Lung (tissue), 12 donors: ENCODE data around the gene HIBCH. TPM values are rescaled to one million over a fixed set of nuclear protein-coding genes. Genes with fewer than 3 reads are reported as not detected.

Source experiments
- ATAC-seq: fragments of 200-7000 bp; cut with Tn5 transposase; one replicate; pipeline ENCODE4 v1.9.1; 2020; ENCODE audit warnings: moderate number of reproducible peaks; ENCODE audit not compliant: insufficient read depth, low FRiP score
- DNase-seq, 3 donors: peaks; one replicate each; pipeline ENCODE4 v3.0.0-alpha.2; 2013 to 2017
- H3K27ac ChIP-seq, 2 donors: one replicate each; pipeline ENCODE4 v1.5.1; 2013; ENCODE audit warnings: mild to moderate bottlenecking in 2 of 2, moderate library complexity in 2 of 2, control low read depth in 1 of 2, inconsistent platforms in 1 of 2, low read depth in 1 of 2, low read length in 1 of 2
- H3K27me3 ChIP-seq, 3 donors: one replicate each; pipeline ENCODE4 v1.5.1; 2013; ENCODE audit warnings: low read length in 2 of 3; ENCODE audit not compliant: control insufficient read depth in 3 of 3, insufficient read depth in 3 of 3
- H3K36me3 ChIP-seq, 4 donors: one replicate each; pipeline ENCODE4 v1.5.1; 2013; ENCODE audit warnings: low read length in 4 of 4, mild to moderate bottlenecking in 1 of 4, moderate library complexity in 1 of 4; ENCODE audit not compliant: control insufficient read depth in 4 of 4, insufficient read depth in 4 of 4
- H3K4me1 ChIP-seq, 5 donors: one replicate each; pipeline ENCODE4 v1.5.1; 2013; ENCODE audit warnings: low read length in 5 of 5, mild to moderate bottlenecking in 2 of 5, moderate library complexity in 1 of 5; ENCODE audit not compliant: control insufficient read depth in 5 of 5, insufficient read depth in 5 of 5
- H3K4me3 ChIP-seq: one replicate; pipeline ENCODE4 v1.5.1; 2013; ENCODE audit warnings: mild to moderate bottlenecking, control low read depth, moderate library complexity
- H3K9ac ChIP-seq, 2 donors: one replicate each; pipeline ENCODE4 v1.5.1; 2013; ENCODE audit warnings: low read length in 2 of 2, control low read depth in 1 of 2; ENCODE audit not compliant: insufficient read depth in 1 of 2
- H3K9me3 ChIP-seq, 4 donors: one replicate each; pipeline ENCODE4 v1.5.1; 2013; ENCODE audit warnings: low read length in 3 of 4, mild to moderate bottlenecking in 1 of 4, moderate library complexity in 1 of 4; ENCODE audit not compliant: control insufficient read depth in 4 of 4, insufficient read depth in 3 of 4
- WGBS, 2 donors: extraction: QIAGEN DNeasy Blood & Tissue Kit; methylation state at CpG; one replicate each; pipeline ENCODE4 v1.1.7; 2013; 5-methylcytosine and 5-hydroxymethylcytosine counted together
- polyA plus RNA-seq, 2 donors: library from polyadenylated mRNA; stranded (reverse); fragments of 200-250 nt; gene quantifications; one replicate each; pipeline ENCODE4 v1.2.1, GENCODE V29; 2013
- total RNA-seq, 2 donors: library from RNA; depleted of rRNA in 1 of 2; stranded (reverse); fragments of >200 nt in 1 of 2; gene quantifications; one replicate each; pipeline ENCODE4 v1.2.1, GENCODE V29; 2014 to 2021
- TF ChIP-seq, protein P1 (sequence below): IDR thresholded peaks from 2 replicates; pipeline ENCODE4 v1.5.1; 2012; ENCODE audit warnings: mild to moderate bottlenecking; ENCODE audit errors: control extremely low read depth, extremely low read depth
- donor health status: control.
- donor health status: control.
- donor health status: Bipolar disorder and iron deficiency.
- donor health status: healthy.
- donor health status: DM: yes; HTN: yes; CAD: no.

Gene HIBCH
- total and polyA plus RNA-seq, 4 donors: 14.2 to 50.0 (median 17.9) TPM

DNA sequence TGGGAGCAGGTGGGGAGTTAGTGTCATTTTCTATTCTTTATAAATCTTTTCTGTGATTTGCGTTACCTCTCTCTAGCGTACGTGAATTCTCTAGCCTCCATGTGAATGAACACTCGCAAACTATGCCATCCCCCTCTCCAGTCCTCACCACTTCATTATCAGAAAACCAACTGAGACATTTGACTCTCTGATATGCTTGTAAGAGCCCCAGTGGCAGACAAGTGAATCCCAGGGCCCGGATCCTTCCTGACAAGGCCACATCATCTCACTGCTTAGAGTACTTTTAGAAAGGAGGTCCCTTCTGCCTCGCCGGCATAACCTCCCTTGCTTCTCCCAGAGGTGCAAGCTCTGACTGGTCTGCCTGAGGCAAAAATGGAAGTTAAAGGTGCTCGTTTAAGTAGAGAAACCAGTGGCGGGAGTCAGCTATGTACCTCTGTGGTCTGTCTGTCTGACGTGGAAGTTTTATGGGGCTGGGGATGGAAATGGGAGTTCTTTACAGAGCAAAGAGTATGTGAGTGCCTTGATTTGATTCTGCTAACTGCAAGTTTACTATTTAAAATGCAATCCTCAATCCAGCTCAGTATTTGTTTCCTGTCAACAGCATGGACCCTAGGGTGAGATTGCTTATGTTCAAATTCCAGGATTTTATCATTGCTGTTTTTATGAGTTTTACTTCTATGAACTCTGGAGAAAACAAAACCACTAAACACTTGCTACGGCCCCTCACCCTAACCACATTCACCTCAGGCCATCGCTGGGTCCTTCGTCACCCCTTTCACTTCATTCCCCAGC is 142.2 kb downstream of the HIBCH start:
- Histone ChIP-seq H3K9me3 (no peaks in the 10 kb centered on the region), H3K4me3 (no peak overlapping the region), H3K27ac (no peak overlapping the region), H3K27me3 (no peaks in the 10 kb centered on the region), H3K36me3 (no peaks in the 10 kb centered on the region), H3K4me1 (peaks cover 0 to 12% (median 5%) of the 10 kb centered on the region in 5 donors), H3K9ac (no peak overlapping the region)
- 90 to 91% methylated on average over 13 of the region's 13 CpGs for WGBS, 2 donors
- DNase-seq (no peak), ATAC-seq (no peak)
- TF ChIP-seq, protein P1, sequence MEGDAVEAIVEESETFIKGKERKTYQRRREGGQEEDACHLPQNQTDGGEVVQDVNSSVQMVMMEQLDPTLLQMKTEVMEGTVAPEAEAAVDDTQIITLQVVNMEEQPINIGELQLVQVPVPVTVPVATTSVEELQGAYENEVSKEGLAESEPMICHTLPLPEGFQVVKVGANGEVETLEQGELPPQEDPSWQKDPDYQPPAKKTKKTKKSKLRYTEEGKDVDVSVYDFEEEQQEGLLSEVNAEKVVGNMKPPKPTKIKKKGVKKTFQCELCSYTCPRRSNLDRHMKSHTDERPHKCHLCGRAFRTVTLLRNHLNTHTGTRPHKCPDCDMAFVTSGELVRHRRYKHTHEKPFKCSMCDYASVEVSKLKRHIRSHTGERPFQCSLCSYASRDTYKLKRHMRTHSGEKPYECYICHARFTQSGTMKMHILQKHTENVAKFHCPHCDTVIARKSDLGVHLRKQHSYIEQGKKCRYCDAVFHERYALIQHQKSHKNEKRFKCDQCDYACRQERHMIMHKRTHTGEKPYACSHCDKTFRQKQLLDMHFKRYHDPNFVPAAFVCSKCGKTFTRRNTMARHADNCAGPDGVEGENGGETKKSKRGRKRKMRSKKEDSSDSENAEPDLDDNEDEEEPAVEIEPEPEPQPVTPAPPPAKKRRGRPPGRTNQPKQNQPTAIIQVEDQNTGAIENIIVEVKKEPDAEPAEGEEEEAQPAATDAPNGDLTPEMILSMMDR: no peak

DNA sequence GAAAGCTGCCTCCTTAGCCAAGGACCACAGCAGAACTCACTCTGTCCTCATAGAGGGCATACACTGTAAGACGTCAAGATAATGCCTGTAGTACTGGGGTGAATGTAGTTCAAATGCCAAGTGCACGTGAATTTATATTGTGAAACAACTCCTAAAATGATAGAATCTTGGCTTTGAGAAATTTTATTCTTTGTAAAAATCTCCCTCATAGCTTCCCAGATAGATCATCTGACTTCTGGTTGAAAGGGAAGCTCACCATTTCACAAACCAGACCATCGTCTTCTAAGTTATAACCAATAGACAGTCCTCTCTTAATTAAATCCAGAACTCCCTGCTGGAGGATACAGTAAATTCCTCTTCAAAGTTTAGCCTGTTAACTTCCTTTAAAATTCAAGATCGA is 146.2 kb downstream of the HIBCH start:
- WGBS, 2 donors: 83 to 91% methylated on average over 4 of the region's 4 CpGs
- Histone ChIP-seq H3K27me3 (no peaks in the 10 kb centered on the region), H3K9me3 (no peaks in the 10 kb centered on the region), H3K4me1 (no peaks in the 10 kb centered on the region), H3K4me3 (no peak overlapping the region), H3K9ac (no peak overlapping the region), H3K27ac (no peak overlapping the region), H3K36me3 (no peaks in the 10 kb centered on the region)
- no peak for ATAC-seq
- TF ChIP-seq, protein P1: no peak
- no peak for DNase-seq

DNA sequence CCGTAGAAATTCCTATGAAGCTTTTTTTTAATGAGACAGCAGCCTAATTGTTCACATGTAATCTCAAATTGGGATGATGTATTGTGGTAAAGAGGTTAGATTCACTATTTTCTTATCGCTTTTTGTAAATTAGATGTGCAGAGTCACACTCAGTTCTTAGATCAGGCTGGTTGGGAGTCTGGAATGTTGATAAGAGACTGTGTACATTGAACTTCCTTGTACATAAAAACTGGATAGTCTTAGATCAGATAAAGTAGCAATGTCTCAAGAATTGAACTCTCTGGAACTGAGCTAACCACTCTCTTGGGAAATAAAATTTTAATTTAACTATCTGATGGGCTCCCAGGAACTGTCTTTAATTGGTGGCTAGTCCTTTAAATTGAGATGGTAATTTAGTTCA is 149.0 kb downstream of the HIBCH start:
- 66 to 70% methylated on average over 2 of the region's 2 CpGs for WGBS, 2 donors
- H3K9me3 ChIP-seq: peaks cover 0 to 3% (median 0%) of the 10 kb centered on the region in 4 donors
- H3K27me3 ChIP-seq: no peaks in the 10 kb centered on the region
- TF ChIP-seq, protein P1: no peak
- no peaks in the 10 kb centered on the region for H3K36me3 ChIP-seq
- H3K4me1 ChIP-seq: peaks cover 0 to 1% (median 0%) of the 10 kb centered on the region in 5 donors
- ATAC-seq (no peak), DNase-seq (no peak)
- H3K4me3 ChIP-seq: no peak overlapping the region
- H3K9ac ChIP-seq: no peak overlapping the region
- no peak overlapping the region for H3K27ac ChIP-seq
